Tibial nerve (tissue), 4 donors: Measurements from ENCODE around the gene CTAGE1.

ENCODE experiments used
- CTCF ChIP-seq, 5 experiments: fragments of 200-600 bp in 3 of 5; fragments of 450-650 bp in 2 of 5; sonication (generic) in 3 of 5; IDR thresholded peaks; one replicate each; pipeline ENCODE4 v1.5.1; 2016 to 2019; ENCODE audit warnings: antibody characterized with exemption in 5 of 5, mild to moderate bottlenecking in 3 of 5, moderate library complexity in 2 of 5
- EP300 ChIP-seq, 2 donors: sonication (generic); formaldehyde crosslinking; IDR thresholded peaks; one replicate each; pipeline ENCODE4 v1.6.1; 2017; ENCODE audit warnings: antibody characterized with exemption in 2 of 2, mild to moderate bottlenecking in 1 of 2
- POLR2A ChIP-seq, 2 donors: fragments of 450-650 bp; IDR thresholded peaks; one replicate each; pipeline ENCODE4 v1.6.1; 2017; ENCODE audit warnings: antibody characterized with exemption in 2 of 2, mild to moderate bottlenecking in 2 of 2, moderate library complexity in 2 of 2

GRCh38 chr18:22441638-22442037 is 23.9 kb upstream of the CTAGE1 start:
- no peak for TF ChIP-seq CTCF (IDR thresholded peaks at IDR 0.05)
- TF ChIP-seq EP300 (IDR thresholded peaks at IDR 0.05), result no peak
- no peak for TF ChIP-seq POLR2A (IDR thresholded peaks at IDR 0.05)
